ENCODE data around the gene PTBP1.
A peak's percentile ranks its signal among the peaks of the same experiment; 100 is the strongest.

Gene PTBP1

DNA sequence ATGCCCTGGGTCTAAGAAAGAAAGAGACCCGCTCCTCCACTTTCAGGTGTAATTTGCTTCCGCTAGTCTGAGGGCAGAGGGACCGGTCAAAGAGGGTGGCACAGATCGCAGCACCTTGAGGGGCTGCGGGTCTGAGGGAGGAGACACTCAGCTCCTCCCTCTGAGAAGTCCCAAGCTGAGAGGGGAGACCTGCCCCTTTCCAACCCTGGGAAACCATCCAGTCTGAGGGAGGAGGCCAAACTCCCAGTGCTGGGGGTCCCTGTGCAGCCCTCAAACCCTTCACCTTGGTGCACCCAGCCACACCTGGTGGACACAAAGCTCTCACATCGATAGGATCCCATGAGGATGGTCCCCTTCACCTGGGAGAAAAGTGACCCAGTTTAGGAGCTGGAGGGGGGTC lies 33.4 kb upstream of the PTBP1 start:
- no peak for DNase-seq (ENCODE audit: low read depth, low spot score)
- Histone ChIP-seq H3K9ac (ENCODE audit: insufficient read length, low read depth) (no peak overlapping the region), H3K4me1 (ENCODE audit: insufficient read depth, insufficient read length) (no peaks in the 10 kb centered on the region), H3K36me3 (ENCODE audit: insufficient read depth, insufficient read length, low read length) (no peaks in the 10 kb centered on the region), H3K9me3 (ENCODE audit: insufficient read depth, low read length) (peaks cover 3% of the 10 kb centered on the region; the same call in 1 of the 2 replicates), H3K27me3 (ENCODE audit: insufficient read depth, insufficient read length) (no peaks in the 10 kb centered on the region), H3K4me3 (ENCODE audit: insufficient read length, low read depth) (no peak overlapping the region)
- TF ChIP-seq ZNF274 (IDR thresholded peaks at IDR 0.05; ENCODE audit: low read depth, low read length) (no peak), SUZ12 (IDR thresholded peaks at IDR 0.05; ENCODE audit: extremely low read depth, insufficient read depth, insufficient read length) (no peak), YY1 (IDR thresholded peaks at IDR 0.05; ENCODE audit: insufficient read depth, insufficient read length) (no peak)

- no peak for DNase-seq (ENCODE audit: low read depth, low spot score)
- no peaks in the 10 kb centered on the region for H3K4me1 ChIP-seq (ENCODE audit: insufficient read depth, insufficient read length)
- no peaks in the 10 kb centered on the region; the same call in 1 of the 2 replicates for H3K9me3 ChIP-seq (ENCODE audit: insufficient read depth, low read length)
- H3K9ac ChIP-seq (ENCODE audit: insufficient read length, low read depth) = no peak overlapping the region
- H3K36me3 ChIP-seq (ENCODE audit: insufficient read depth, insufficient read length, low read length) = no peaks in the 10 kb centered on the region
- no peaks in the 10 kb centered on the region for H3K27me3 ChIP-seq (ENCODE audit: insufficient read depth, insufficient read length)
- H3K4me3 ChIP-seq (ENCODE audit: insufficient read length, low read depth) = no peak overlapping the region
- TF ChIP-seq SUZ12 (IDR thresholded peaks at IDR 0.05; ENCODE audit: extremely low read depth, insufficient read depth, insufficient read length) = no peak
- no peak for TF ChIP-seq ZNF274 (IDR thresholded peaks at IDR 0.05; ENCODE audit: low read depth, low read length)
- no peak for TF ChIP-seq YY1 (IDR thresholded peaks at IDR 0.05; ENCODE audit: insufficient read depth, insufficient read length)
Measured at GRCh38 chr19:764301-764700, 33.0 kb upstream of the PTBP1 start.

GRCh38 chr19:765179-765738 lies 32.0 kb upstream of the PTBP1 start:
- no peak for TF ChIP-seq YY1 (IDR thresholded peaks at IDR 0.05; ENCODE audit: insufficient read depth, insufficient read length)
- TF ChIP-seq ZNF274 (IDR thresholded peaks at IDR 0.05; ENCODE audit: low read depth, low read length) = no peak
- no peak for TF ChIP-seq SUZ12 (IDR thresholded peaks at IDR 0.05; ENCODE audit: extremely low read depth, insufficient read depth, insufficient read length)
- Histone ChIP-seq H3K9me3 (ENCODE audit: insufficient read depth, low read length) (no peaks in the 10 kb centered on the region; the same call in 1 of the 2 replicates), H3K4me1 (ENCODE audit: insufficient read depth, insufficient read length) (no peaks in the 10 kb centered on the region), H3K27me3 (ENCODE audit: insufficient read depth, insufficient read length) (no peaks in the 10 kb centered on the region), H3K9ac (ENCODE audit: insufficient read length, low read depth) (no peak overlapping the region), H3K36me3 (ENCODE audit: insufficient read depth, insufficient read length, low read length) (no peaks in the 10 kb centered on the region), H3K4me3 (ENCODE audit: insufficient read length, low read depth) (no peak overlapping the region)
- no peak for DNase-seq (ENCODE audit: low read depth, low spot score)

- H3K36me3 ChIP-seq (ENCODE audit: insufficient read depth, insufficient read length, low read length) = no peaks in the 10 kb centered on the region
- no peaks in the 10 kb centered on the region for H3K27me3 ChIP-seq (ENCODE audit: insufficient read depth, insufficient read length)
- no peaks in the 10 kb centered on the region for H3K9me3 ChIP-seq (ENCODE audit: insufficient read depth, low read length)
- no peak overlapping the region for H3K4me3 ChIP-seq (ENCODE audit: insufficient read length, low read depth)
- H3K9ac ChIP-seq (ENCODE audit: insufficient read length, low read depth) = peak overlapping the region; percentile 17
- no peak for DNase-seq (ENCODE audit: low read depth, low spot score)
- TF ChIP-seq ZNF274 (IDR thresholded peaks at IDR 0.05; ENCODE audit: low read depth, low read length) (no peak), SUZ12 (IDR thresholded peaks at IDR 0.05; ENCODE audit: extremely low read depth, insufficient read depth, insufficient read length) (no peak), YY1 (IDR thresholded peaks at IDR 0.05; ENCODE audit: insufficient read depth, insufficient read length) (no peak)
- H3K4me1 ChIP-seq (ENCODE audit: insufficient read depth, insufficient read length) = peaks cover 5% of the 10 kb centered on the region
Measured at GRCh38 chr19:768424-768823, 28.8 kb upstream of the PTBP1 start.

- H3K4me1 ChIP-seq (ENCODE audit: insufficient read depth, insufficient read length) = peaks cover 5% of the 10 kb centered on the region
- no peaks in the 10 kb centered on the region for H3K9me3 ChIP-seq (ENCODE audit: insufficient read depth, low read length)
- H3K27me3 ChIP-seq (ENCODE audit: insufficient read depth, insufficient read length) = no peaks in the 10 kb centered on the region
- no peak overlapping the region for H3K4me3 ChIP-seq (ENCODE audit: insufficient read length, low read depth)
- TF ChIP-seq ZNF274 (IDR thresholded peaks at IDR 0.05; ENCODE audit: low read depth, low read length) (no peak), SUZ12 (IDR thresholded peaks at IDR 0.05; ENCODE audit: extremely low read depth, insufficient read depth, insufficient read length) (no peak), YY1 (IDR thresholded peaks at IDR 0.05; ENCODE audit: insufficient read depth, insufficient read length) (no peak)
- no peak overlapping the region for H3K9ac ChIP-seq (ENCODE audit: insufficient read length, low read depth)
- DNase-seq (ENCODE audit: low read depth, low spot score) = no peak
- no peaks in the 10 kb centered on the region for H3K36me3 ChIP-seq (ENCODE audit: insufficient read depth, insufficient read length, low read length)
Measured at GRCh38 chr19:769616-770015, 27.6 kb upstream of the PTBP1 start.

GRCh38 chr19:771332-771785 lies 25.9 kb upstream of the PTBP1 start:
- TF ChIP-seq ZNF274 (IDR thresholded peaks at IDR 0.05; ENCODE audit: low read depth, low read length) (no peak), YY1 (IDR thresholded peaks at IDR 0.05; ENCODE audit: insufficient read depth, insufficient read length) (no peak), SUZ12 (IDR thresholded peaks at IDR 0.05; ENCODE audit: extremely low read depth, insufficient read depth, insufficient read length) (no peak)
- no peaks in the 10 kb centered on the region for H3K27me3 ChIP-seq (ENCODE audit: insufficient read depth, insufficient read length)
- H3K4me3 ChIP-seq (ENCODE audit: insufficient read length, low read depth) = no peak overlapping the region
- peaks cover 5% of the 10 kb centered on the region for H3K4me1 ChIP-seq (ENCODE audit: insufficient read depth, insufficient read length)
- no peak for DNase-seq (ENCODE audit: low read depth, low spot score)
- no peaks in the 10 kb centered on the region for H3K9me3 ChIP-seq (ENCODE audit: insufficient read depth, low read length)
- H3K9ac ChIP-seq (ENCODE audit: insufficient read length, low read depth) = no peak overlapping the region
- H3K36me3 ChIP-seq (ENCODE audit: insufficient read depth, insufficient read length, low read length) = no peaks in the 10 kb centered on the region

DNA sequence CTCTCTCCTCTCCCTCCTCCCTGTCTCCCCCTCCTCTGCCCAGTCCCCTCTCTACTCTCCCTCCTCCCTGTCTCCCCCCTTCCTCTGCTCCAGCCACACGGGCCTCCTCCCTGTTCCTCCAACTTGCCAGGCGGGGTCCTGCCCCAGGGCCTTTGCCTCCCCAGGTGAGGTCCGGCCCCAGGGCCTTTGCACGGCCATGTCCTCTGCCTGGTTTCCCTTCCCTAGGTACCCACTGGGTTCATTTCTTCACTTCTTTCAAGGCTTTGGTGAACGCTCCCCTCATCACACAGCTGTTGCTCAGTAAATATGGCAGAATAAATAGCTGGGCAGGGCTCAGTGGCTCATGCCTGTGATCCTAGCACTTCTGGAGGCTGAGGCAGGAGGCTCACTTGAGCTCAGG lies 25.2 kb upstream of the PTBP1 start:
- Histone ChIP-seq H3K27me3 (ENCODE audit: insufficient read depth, insufficient read length) (no peaks in the 10 kb centered on the region), H3K36me3 (ENCODE audit: insufficient read depth, insufficient read length, low read length) (no peaks in the 10 kb centered on the region), H3K4me1 (ENCODE audit: insufficient read depth, insufficient read length) (peaks cover 5% of the 10 kb centered on the region), H3K9ac (ENCODE audit: insufficient read length, low read depth) (no peak overlapping the region), H3K9me3 (ENCODE audit: insufficient read depth, low read length) (no peaks in the 10 kb centered on the region), H3K4me3 (ENCODE audit: insufficient read length, low read depth) (no peak overlapping the region)
- DNase-seq (ENCODE audit: low read depth, low spot score) = no peak
- no peak for TF ChIP-seq YY1 (IDR thresholded peaks at IDR 0.05; ENCODE audit: insufficient read depth, insufficient read length)
- TF ChIP-seq SUZ12 (IDR thresholded peaks at IDR 0.05; ENCODE audit: extremely low read depth, insufficient read depth, insufficient read length) = no peak
- TF ChIP-seq ZNF274 (IDR thresholded peaks at IDR 0.05; ENCODE audit: low read depth, low read length) = no peak
